Kidney epithelial cell (primary cell): ENCODE results near the gene ITIH6. TPM values are rescaled to one million over a fixed set of nuclear protein-coding genes. Genes with fewer than 3 reads are reported as not detected.

Experiments used
- DNase-seq: peaks from one replicate; pipeline ENCODE4 v3.0.0-alpha.2; 2010; ENCODE audit warnings: low read depth
- H3K27me3 ChIP-seq: 2 replicates; pipeline ENCODE4 v1.6.0; 2011; ENCODE audit warnings: low read length; ENCODE audit not compliant: control insufficient read depth, insufficient read depth
- H3K36me3 ChIP-seq: 2 replicates; pipeline ENCODE4 v1.5.1; 2011; ENCODE audit warnings: low read length; ENCODE audit not compliant: control insufficient read depth, insufficient read depth
- H3K4me3 ChIP-seq: 2 replicates; pipeline ENCODE4 v1.5.1; 2011; ENCODE audit warnings: low read depth, mild to moderate bottlenecking, control low read depth, low read length
- CTCF ChIP-seq: IDR thresholded peaks from 2 replicates; pipeline ENCODE4 v1.5.1; 2011; ENCODE audit warnings: mild to moderate bottlenecking, moderate library complexity, low read length, control low read depth, inconsistent platforms; ENCODE audit not compliant: insufficient read depth, poor library complexity, severe bottlenecking
- total RNA-seq: library from RNA; depleted of rRNA; stranded (reverse); fragments of >200 nt; gene quantifications from 2 replicates; pipeline ENCODE4 v1.2.3, GENCODE V29; 2015

Gene ITIH6
- total RNA-seq, 1 donor from 2014 or later: not detected

- no peak overlapping the region for H3K4me3 ChIP-seq
- TF ChIP-seq CTCF: no peak
- no peaks in the 10 kb centered on the region for H3K36me3 ChIP-seq
- no peaks in the 10 kb centered on the region for H3K27me3 ChIP-seq
- no peak for DNase-seq
Observed at GRCh38 chrX:54711735-54712134, 86.3 kb downstream of the ITIH6 start.

DNA sequence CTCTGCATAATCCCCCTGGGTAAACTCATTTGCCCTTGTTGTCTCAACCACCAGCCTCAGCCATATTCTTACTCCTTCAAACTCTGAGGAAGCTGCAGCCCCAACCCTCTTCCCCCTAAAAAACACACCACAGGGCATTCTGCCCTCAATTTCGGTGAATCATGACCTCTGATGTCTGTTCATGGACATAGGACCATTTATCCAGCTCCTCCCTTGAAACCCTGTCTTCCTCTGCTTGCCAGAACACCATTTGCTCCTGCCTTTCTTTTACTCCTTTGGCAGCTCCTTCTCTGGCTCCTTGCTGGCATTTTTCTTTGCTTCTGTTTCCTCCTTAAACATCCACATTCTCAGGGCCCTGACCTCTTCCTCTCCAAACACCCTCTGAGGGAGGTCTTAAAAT lies 87.1 kb downstream of the ITIH6 start:
- H3K36me3 ChIP-seq: no peaks in the 10 kb centered on the region
- no peaks in the 10 kb centered on the region for H3K27me3 ChIP-seq
- no peak overlapping the region for H3K4me3 ChIP-seq
- TF ChIP-seq CTCF: no peak
- no peak for DNase-seq

GRCh38 chrX:54708404-54708803 lies 89.7 kb downstream of the ITIH6 start:
- no peak for TF ChIP-seq CTCF
- DNase-seq: no peak
- Histone ChIP-seq H3K4me3 (no peak overlapping the region), H3K27me3 (no peaks in the 10 kb centered on the region), H3K36me3 (no peaks in the 10 kb centered on the region)

Other genes starting within 250 kb of the ITIH6 start
- gene MAGED2, start 9.5 kb upstream of the ITIH6 start, total RNA-seq: 195 and 200 TPM in 2 replicates
- gene TRO, start 122.6 kb upstream of the ITIH6 start, total RNA-seq: 17.1 and 19.7 TPM in 2 replicates
- 0.14 TPM in 1 of 2 replicates, not detected in the other for gene PFKFB1, start 195.9 kb upstream of the ITIH6 start, total RNA-seq
- gene APEX2, start 202.1 kb upstream of the ITIH6 start, total RNA-seq: 13.8 and 15.1 TPM in 2 replicates
- gene ALAS2, start 232.7 kb upstream of the ITIH6 start, total RNA-seq: not detected in 2 replicates